Measurements from ENCODE around the gene POLH.
A peak's percentile ranks its signal among the peaks of the same experiment; 100 is the strongest.

Gene POLH

GRCh38 chr6:43634702-43635303 is 58.8 kb downstream of the POLH start:
- Histone ChIP-seq H3K9me3 (ENCODE audit: control insufficient read depth, low read length) (no peaks in the 10 kb centered on the region), H3K27me3 (ENCODE audit: control insufficient read depth, insufficient read depth, low read length) (no peaks in the 10 kb centered on the region), H3K27ac (peak overlapping the region; percentile 87), H3K4me1 (peaks cover 17% of the 10 kb centered on the region), H3K4me2 (ENCODE audit: low read length) (peak overlapping the region; percentile 71), H2AFZ (peak overlapping the region; percentile 90), H3K4me3 (ENCODE audit: low read depth, low read length) (no peak overlapping the region), H3K79me2 (peaks cover 18% of the 10 kb centered on the region), H3K36me3 (ENCODE audit: control insufficient read depth, insufficient read depth, low read length) (no peaks in the 10 kb centered on the region), H3K9ac (no peak overlapping the region)
- TF ChIP-seq, protein P1, sequence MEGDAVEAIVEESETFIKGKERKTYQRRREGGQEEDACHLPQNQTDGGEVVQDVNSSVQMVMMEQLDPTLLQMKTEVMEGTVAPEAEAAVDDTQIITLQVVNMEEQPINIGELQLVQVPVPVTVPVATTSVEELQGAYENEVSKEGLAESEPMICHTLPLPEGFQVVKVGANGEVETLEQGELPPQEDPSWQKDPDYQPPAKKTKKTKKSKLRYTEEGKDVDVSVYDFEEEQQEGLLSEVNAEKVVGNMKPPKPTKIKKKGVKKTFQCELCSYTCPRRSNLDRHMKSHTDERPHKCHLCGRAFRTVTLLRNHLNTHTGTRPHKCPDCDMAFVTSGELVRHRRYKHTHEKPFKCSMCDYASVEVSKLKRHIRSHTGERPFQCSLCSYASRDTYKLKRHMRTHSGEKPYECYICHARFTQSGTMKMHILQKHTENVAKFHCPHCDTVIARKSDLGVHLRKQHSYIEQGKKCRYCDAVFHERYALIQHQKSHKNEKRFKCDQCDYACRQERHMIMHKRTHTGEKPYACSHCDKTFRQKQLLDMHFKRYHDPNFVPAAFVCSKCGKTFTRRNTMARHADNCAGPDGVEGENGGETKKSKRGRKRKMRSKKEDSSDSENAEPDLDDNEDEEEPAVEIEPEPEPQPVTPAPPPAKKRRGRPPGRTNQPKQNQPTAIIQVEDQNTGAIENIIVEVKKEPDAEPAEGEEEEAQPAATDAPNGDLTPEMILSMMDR (IDR thresholded peaks at IDR 0.05), result no peak

GRCh38 chr6:43635387-43636307 is 59.7 kb downstream of the POLH start, which contains the start of gene MAD2L1BP:
Gene MAD2L1BP (plus strand): TSS chr6:43635840. CDS start chr6:43635876, 36 bp downstream.
- peak within 1 kb of the TSS; percentile 70 for H3K9ac ChIP-seq
- peak within 1 kb of the TSS; percentile 71 for H3K4me2 ChIP-seq (ENCODE audit: low read length)
- H3K4me1 ChIP-seq, result peaks cover 14% of the 10 kb centered on the region
- H3K79me2 ChIP-seq, result peaks cover 18% of the 10 kb centered on the region
- H3K27ac ChIP-seq, result peak within 1 kb of the TSS; percentile 87
- H3K36me3 ChIP-seq (ENCODE audit: control insufficient read depth, insufficient read depth, low read length), result no peaks in the 10 kb centered on the region
- no peaks in the 10 kb centered on the region for H3K27me3 ChIP-seq (ENCODE audit: control insufficient read depth, insufficient read depth, low read length)
- TF ChIP-seq, protein P1 (IDR thresholded peaks at IDR 0.05), result no peak
- peak within 1 kb of the TSS; percentile 87 for H3K4me3 ChIP-seq (ENCODE audit: low read depth, low read length)
- H3K9me3 ChIP-seq (ENCODE audit: control insufficient read depth, low read length), result no peaks in the 10 kb centered on the region
- peak within 1 kb of the TSS; percentile 90 for H2AFZ ChIP-seq

- no peaks in the 10 kb centered on the region for H3K36me3 ChIP-seq (ENCODE audit: control insufficient read depth, insufficient read depth, low read length)
- H3K9me3 ChIP-seq (ENCODE audit: control insufficient read depth, low read length), result no peaks in the 10 kb centered on the region
- H3K4me2 ChIP-seq (ENCODE audit: low read length), result peak overlapping the region; percentile 71
- H3K27me3 ChIP-seq (ENCODE audit: control insufficient read depth, insufficient read depth, low read length), result no peaks in the 10 kb centered on the region
- H3K9ac ChIP-seq, result no peak overlapping the region
- TF ChIP-seq, protein P1 (IDR thresholded peaks at IDR 0.05), result no peak
- peak overlapping the region; percentile 90 for H2AFZ ChIP-seq
- H3K27ac ChIP-seq, result peak overlapping the region; percentile 87
- peaks cover 18% of the 10 kb centered on the region for H3K79me2 ChIP-seq
- peak overlapping the region; percentile 87 for H3K4me3 ChIP-seq (ENCODE audit: low read depth, low read length)
- peaks cover 14% of the 10 kb centered on the region for H3K4me1 ChIP-seq
Measured at GRCh38 chr6:43636308-43636659, 60.3 kb downstream of the POLH start.

GRCh38 chr6:43639984-43640800 is 64.2 kb downstream of the POLH start:
- Histone ChIP-seq H2AFZ (no peak overlapping the region), H3K9ac (no peak overlapping the region), H3K79me2 (peaks cover 16% of the 10 kb centered on the region), H3K27ac (no peak overlapping the region), H3K36me3 (ENCODE audit: control insufficient read depth, insufficient read depth, low read length) (no peaks in the 10 kb centered on the region), H3K27me3 (ENCODE audit: control insufficient read depth, insufficient read depth, low read length) (no peaks in the 10 kb centered on the region), H3K4me2 (ENCODE audit: low read length) (no peak overlapping the region), H3K4me1 (peaks cover 8% of the 10 kb centered on the region), H3K9me3 (ENCODE audit: control insufficient read depth, low read length) (no peaks in the 10 kb centered on the region), H3K4me3 (ENCODE audit: low read depth, low read length) (no peak overlapping the region)
- TF ChIP-seq, protein P1 (IDR thresholded peaks at IDR 0.05), result no peak
